Tibial nerve (tissue), 4 donors: ENCODE results near the gene TNPO1. TPM values are rescaled to one million over a fixed set of nuclear protein-coding genes. Genes with fewer than 3 reads are reported as not detected.
"Not testable (repeated sequence)": the region's sequence is repeated elsewhere in the genome, so short reads cannot be mapped to it uniquely, and the experiment has no call there.

Experiments used
- DNase-seq, 2 donors: peaks; one replicate each; pipeline ENCODE4 v3.0.0-alpha.2; 2019; ENCODE audit warnings: low spot score in 2 of 2
- H3K27ac ChIP-seq, 4 donors: fragments of 200-600 bp; sonication (generic) in 3 of 4; one replicate each; pipeline ENCODE4 v1.5.1; 2017 to 2019; ENCODE audit warnings: mild to moderate bottlenecking in 1 of 4
- H3K27me3 ChIP-seq, 2 donors: fragments of 200-600 bp; sonication (generic) in 1 of 2; one replicate each; pipeline versions ENCODE4 v1.5.1 to v1.6.0; 2017 to 2019
- H3K36me3 ChIP-seq, 3 donors: fragments of 200-600 bp; sonication (generic); one replicate each; pipeline ENCODE4 v1.5.1; 2018 to 2019
- H3K4me1 ChIP-seq, 4 donors: fragments of 200-600 bp; sonication (generic) in 3 of 4; one replicate each; pipeline ENCODE4 v1.5.1; 2017 to 2019
- H3K4me3 ChIP-seq, 4 donors: fragments of 200-600 bp; sonication (generic) in 3 of 4; one replicate each; pipeline ENCODE4 v1.5.1; 2017 to 2019; ENCODE audit warnings: mild to moderate bottlenecking in 1 of 4, moderate library complexity in 1 of 4
- H3K9me3 ChIP-seq, 4 donors: fragments of 200-600 bp; sonication (generic) in 3 of 4; one replicate each; pipeline ENCODE4 v1.5.1; 2017 to 2019
- EP300 ChIP-seq, 2 donors: sonication (generic); formaldehyde crosslinking; IDR thresholded peaks; one replicate each; pipeline ENCODE4 v1.6.1; 2017; ENCODE audit warnings: antibody characterized with exemption in 2 of 2, mild to moderate bottlenecking in 1 of 2
- POLR2A ChIP-seq, 2 donors: fragments of 450-650 bp; IDR thresholded peaks; one replicate each; pipeline ENCODE4 v1.6.1; 2017; ENCODE audit warnings: antibody characterized with exemption in 2 of 2, mild to moderate bottlenecking in 2 of 2, moderate library complexity in 2 of 2
- WGBS, 2 donors: methylation state at CpG; one replicate each; pipeline ENCODE4 v1.1.5; 2018; 5-methylcytosine and 5-hydroxymethylcytosine counted together
- total RNA-seq, 4 donors: library from RNA; depleted of rRNA; stranded (reverse); fragments of >200 nt; gene quantifications; one replicate each; pipeline ENCODE4 v1.1.0, GENCODE V29; 2016
- TF ChIP-seq, protein P1 (sequence below), 5 experiments: fragments of 200-600 bp in 3 of 5; fragments of 450-650 bp in 2 of 5; sonication (generic) in 3 of 5; IDR thresholded peaks; one replicate each; pipeline ENCODE4 v1.5.1; 2016 to 2019; ENCODE audit warnings: antibody characterized with exemption in 5 of 5, mild to moderate bottlenecking in 3 of 5, moderate library complexity in 2 of 5

Gene TNPO1
- total RNA-seq, 4 donors from 2014 or later, result 58.2 to 106 (median 81.4) TPM

DNA sequence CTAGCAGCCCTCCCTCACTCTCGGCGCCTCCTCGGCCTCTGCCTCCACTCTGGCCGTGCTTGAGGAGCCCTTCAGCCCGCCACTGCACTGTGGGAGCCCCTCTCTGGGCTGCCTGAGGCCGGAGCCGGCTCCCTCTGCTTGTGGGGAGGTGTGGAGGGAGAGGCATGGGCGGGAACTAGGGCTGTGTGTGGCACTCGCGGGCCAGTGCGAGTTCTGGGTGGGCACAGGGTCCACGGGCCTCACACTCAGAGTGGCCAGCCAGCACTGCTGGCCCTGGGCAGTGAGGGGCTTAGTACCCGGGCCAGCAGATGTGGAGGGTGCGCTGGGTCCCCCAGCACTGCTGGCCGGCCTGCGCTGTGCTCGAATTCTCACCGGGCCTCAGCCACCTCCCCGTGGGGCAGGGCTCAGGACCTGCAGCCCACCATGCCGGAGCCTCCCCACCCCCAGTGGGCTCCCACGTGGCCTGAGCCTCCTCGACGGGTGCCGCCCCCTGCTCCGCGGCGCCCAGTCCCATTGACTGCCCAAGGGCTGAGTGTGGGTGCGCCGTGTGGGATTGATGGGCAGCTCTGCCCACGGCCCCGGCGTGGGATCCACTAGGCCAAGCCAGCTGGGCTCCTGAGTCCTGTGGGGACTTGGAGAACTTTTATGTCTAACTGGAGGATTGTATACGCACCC, 109.0 kb downstream of the TNPO1 start:
- WGBS, 2 donors, result 93 to 97% methylated on average over 29 to 33 of the region's 33 CpGs
- no peak for DNase-seq

DNA sequence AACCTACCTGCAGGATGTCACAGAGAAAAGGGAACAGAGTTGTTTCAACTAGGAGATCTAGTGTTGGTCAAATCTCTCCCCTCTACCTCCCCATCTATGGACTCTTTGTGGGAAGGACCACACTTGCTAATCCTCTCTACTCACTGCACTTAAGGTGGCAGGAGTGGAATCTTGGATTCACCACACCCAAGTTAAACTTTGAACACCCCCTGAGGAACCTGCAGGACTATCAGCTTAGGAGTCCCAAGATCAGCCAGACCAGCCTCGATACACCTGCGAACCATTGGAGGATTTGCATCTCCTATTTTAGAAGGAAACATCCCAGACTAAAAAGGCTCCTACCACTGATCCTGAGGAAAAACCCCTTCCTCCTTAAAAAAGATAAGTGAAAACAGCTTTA, 116.2 kb downstream of the TNPO1 start:
- not testable (repeated sequence) for H3K27me3 ChIP-seq, DNase-seq, H3K9me3 ChIP-seq, H3K27ac ChIP-seq, H3K4me3 ChIP-seq, H3K36me3 ChIP-seq, H3K4me1 ChIP-seq
- 93 to 100% methylated on average over 2 of the region's 2 CpGs for WGBS, 2 donors

More for the DNA sequence above, 109.0 kb downstream of the TNPO1 start:
- H3K9me3 ChIP-seq, result no peaks in the 10 kb centered on the region
- H3K4me3 ChIP-seq, result no peak overlapping the region
- no peaks in the 10 kb centered on the region for H3K27me3 ChIP-seq
- H3K4me1 ChIP-seq, result no peaks in the 10 kb centered on the region
- H3K36me3 ChIP-seq, result no peaks in the 10 kb centered on the region
- no peak overlapping the region for H3K27ac ChIP-seq
- TF ChIP-seq, protein P1, sequence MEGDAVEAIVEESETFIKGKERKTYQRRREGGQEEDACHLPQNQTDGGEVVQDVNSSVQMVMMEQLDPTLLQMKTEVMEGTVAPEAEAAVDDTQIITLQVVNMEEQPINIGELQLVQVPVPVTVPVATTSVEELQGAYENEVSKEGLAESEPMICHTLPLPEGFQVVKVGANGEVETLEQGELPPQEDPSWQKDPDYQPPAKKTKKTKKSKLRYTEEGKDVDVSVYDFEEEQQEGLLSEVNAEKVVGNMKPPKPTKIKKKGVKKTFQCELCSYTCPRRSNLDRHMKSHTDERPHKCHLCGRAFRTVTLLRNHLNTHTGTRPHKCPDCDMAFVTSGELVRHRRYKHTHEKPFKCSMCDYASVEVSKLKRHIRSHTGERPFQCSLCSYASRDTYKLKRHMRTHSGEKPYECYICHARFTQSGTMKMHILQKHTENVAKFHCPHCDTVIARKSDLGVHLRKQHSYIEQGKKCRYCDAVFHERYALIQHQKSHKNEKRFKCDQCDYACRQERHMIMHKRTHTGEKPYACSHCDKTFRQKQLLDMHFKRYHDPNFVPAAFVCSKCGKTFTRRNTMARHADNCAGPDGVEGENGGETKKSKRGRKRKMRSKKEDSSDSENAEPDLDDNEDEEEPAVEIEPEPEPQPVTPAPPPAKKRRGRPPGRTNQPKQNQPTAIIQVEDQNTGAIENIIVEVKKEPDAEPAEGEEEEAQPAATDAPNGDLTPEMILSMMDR (IDR thresholded peaks at IDR 0.05), result no peak
- TF ChIP-seq EP300 (IDR thresholded peaks at IDR 0.05) (no peak), POLR2A (IDR thresholded peaks at IDR 0.05) (no peak)

DNA sequence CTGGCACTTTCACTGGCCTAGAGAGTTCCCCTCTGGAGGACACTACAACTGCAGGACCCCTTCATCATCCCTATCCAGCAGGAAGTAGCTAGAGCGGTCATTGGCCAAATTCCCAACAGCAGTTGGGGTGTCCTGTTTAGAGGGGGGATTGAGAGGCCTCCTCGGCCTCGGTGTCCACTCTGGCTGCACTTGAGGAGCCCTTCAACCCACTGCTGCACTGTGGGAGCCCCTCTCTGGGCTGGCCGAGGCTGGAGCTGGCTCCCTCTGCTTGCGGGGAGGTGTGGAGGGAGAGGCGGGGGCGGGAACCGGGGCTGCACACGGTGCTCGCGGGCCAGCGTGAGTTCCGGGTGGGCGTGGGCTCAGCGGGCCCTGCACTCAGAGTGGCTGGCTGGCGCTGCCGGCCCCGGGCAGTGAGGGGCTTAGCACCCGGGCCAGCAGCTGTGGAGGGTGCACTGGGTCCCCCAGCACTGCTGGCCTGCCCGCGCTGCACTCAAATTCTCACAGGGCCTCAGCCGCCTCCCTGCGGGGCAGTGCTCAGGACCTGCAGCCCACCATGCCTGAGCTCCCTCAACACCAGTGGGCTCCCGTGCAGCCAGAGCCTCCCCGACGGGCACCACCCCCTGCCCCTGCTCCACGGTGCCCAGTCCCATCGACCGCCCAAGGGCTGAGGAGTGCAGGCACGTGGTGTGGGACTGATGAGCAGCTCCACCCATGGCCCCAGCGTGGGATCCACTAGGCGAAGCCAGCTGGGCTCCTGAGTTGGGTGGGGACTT, 118.7 kb downstream of the TNPO1 start:
- not testable (repeated sequence) for H3K36me3 ChIP-seq, H3K9me3 ChIP-seq, DNase-seq, H3K27ac ChIP-seq, H3K4me3 ChIP-seq, H3K27me3 ChIP-seq
- peaks cover 0 to 13% (median 6%) of the 10 kb centered on the region in 4 donors for H3K4me1 ChIP-seq
- 93 to 98% methylated on average over 22 to 26 of the region's 32 CpGs for WGBS, 2 donors

DNA sequence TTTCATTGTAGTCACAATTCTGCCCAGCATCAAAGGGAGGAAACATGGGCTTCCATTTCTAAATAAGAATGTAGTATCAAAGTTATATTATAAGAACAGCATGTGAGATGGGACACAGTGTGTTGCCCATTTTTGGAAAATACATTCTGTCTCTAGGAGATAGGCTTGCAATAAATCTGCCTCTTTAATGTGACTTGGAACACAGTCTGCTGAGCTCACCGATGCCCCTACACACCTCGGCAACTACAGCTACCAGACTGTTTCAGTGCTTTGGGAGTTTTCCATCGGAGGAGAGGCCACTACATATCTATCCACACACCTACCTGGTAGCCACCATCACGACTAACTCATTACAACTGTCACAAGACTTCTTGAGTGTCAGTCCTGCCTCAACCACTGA, 120.4 kb downstream of the TNPO1 start:
- Histone ChIP-seq H3K9me3 (peaks cover 0 to 9% (median 0%) of the 10 kb centered on the region in 4 donors), H3K27ac (no peak overlapping the region), H3K4me1 (peaks cover 0 to 13% (median 6%) of the 10 kb centered on the region in 4 donors), H3K4me3 (no peak overlapping the region), H3K27me3 (no peaks in the 10 kb centered on the region), H3K36me3 (peaks cover 0 to 6% (median 0%) of the 10 kb centered on the region in 3 donors)
- DNase-seq, result no peak
- no peak for TF ChIP-seq EP300 (IDR thresholded peaks at IDR 0.05)
- TF ChIP-seq, protein P1 (IDR thresholded peaks at IDR 0.05), result no peak
- no peak for TF ChIP-seq POLR2A (IDR thresholded peaks at IDR 0.05)
- 92 to 97% methylated on average over 4 of the region's 4 CpGs for WGBS, 2 donors

DNA sequence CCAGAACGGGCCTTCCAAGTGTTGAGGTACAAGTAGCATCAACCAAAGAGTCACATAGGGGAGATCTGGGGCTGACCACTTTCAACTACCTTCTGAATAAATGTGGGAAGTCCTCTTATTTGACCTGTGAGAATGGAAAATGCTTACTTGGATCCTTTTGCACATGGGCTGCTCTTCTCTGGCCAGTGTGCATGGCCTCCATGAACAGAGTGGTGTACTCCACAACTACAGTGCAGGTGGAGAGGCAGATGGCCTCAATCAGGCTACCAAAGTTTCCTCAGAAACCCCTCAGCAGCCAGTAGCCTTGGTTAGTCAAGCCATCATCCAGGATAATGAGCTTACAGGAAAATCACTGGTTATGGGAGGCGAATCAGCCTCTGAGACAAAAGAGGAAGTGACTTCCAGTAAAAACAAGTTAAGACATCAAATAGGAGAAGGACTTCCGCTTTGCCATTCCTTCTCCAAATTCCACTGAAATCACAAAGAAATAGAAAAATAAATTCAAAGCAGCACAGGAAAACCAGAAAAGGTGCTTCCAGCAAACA, 121.1 kb downstream of the TNPO1 start:
- no peak for DNase-seq
- 66 to 72% methylated on average over 3 of the region's 3 CpGs for WGBS, 2 donors
- Histone ChIP-seq H3K4me3 (no peak overlapping the region), H3K36me3 (peaks cover 0 to 6% (median 0%) of the 10 kb centered on the region in 3 donors), H3K27me3 (no peaks in the 10 kb centered on the region), H3K27ac (peak overlapping the region in 2 of 4 donors; percentile 33 to 42), H3K4me1 (peaks cover 0 to 13% (median 6%) of the 10 kb centered on the region in 4 donors), H3K9me3 (peaks cover 0 to 9% (median 0%) of the 10 kb centered on the region in 4 donors)
- TF ChIP-seq, protein P1 (IDR thresholded peaks at IDR 0.05), result no peak
- no peak for TF ChIP-seq EP300 (IDR thresholded peaks at IDR 0.05)
- no peak for TF ChIP-seq POLR2A (IDR thresholded peaks at IDR 0.05)

DNA sequence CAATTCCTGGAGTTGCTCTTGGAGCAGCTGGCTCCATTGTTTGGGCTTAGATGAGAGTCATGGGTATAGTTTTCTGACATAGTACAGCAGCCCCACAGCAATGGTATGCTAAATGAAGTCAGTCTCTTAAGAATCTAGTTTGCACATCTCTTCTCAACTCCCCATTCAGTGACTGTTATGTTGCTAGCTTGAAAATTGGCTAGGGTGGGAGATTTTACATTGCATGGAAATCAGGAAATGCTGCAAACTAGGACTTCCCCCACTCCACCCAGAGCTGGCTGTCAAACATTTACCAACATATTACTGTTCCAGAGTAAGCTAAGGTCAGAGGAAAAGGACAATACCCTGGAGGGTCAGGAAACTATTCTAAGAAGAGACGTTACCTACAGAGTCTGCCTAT, 121.7 kb downstream of the TNPO1 start:
- peaks cover 0 to 6% (median 0%) of the 10 kb centered on the region in 3 donors for H3K36me3 ChIP-seq
- no peak overlapping the region for H3K4me3 ChIP-seq
- peaks cover 0 to 9% (median 0%) of the 10 kb centered on the region in 4 donors for H3K9me3 ChIP-seq
- H3K4me1 ChIP-seq, result peaks cover 0 to 13% (median 6%) of the 10 kb centered on the region in 4 donors
- H3K27ac ChIP-seq, result peak overlapping the region in 3 of 4 donors; percentile 33 to 44 (median 42)
- no peak for DNase-seq
- TF ChIP-seq EP300 (IDR thresholded peaks at IDR 0.05), result no peak
- TF ChIP-seq, protein P1 (IDR thresholded peaks at IDR 0.05), result no peak
- TF ChIP-seq POLR2A (IDR thresholded peaks at IDR 0.05), result no peak
- H3K27me3 ChIP-seq, result no peaks in the 10 kb centered on the region
- WGBS, 2 donors, result 20 to 43% methylated on average over 1 of the region's 1 CpG
